ENCODE measurements around the gene CLTC. TPM values are rescaled to one million over a fixed set of nuclear protein-coding genes. Genes with fewer than 3 reads are reported as not detected.

The CLTC gene
- total and polyA plus RNA-seq, 10 of the 15 experiments (the other 5 are each of a cell fraction or from before 2014, with no cell fraction given), result 77.5 to 188 (median 129) TPM

- TF ChIP-seq SMC3 (IDR thresholded peaks at IDR 0.05; ENCODE audit: borderline replicate concordance, low read length) (no peak), NRF1 (conservative IDR thresholded peaks at IDR 0.05; ENCODE audit: low read depth, low read length) (no peak), GATAD2B (conservative IDR thresholded peaks at IDR 0.05; ENCODE audit: low read depth) (no peak), SMAD5 (IDR thresholded peaks at IDR 0.05; ENCODE audit: low read depth) (no peak), NFXL1 (IDR thresholded peaks at IDR 0.05; ENCODE audit: borderline replicate concordance) (no peak), ZSCAN29 (IDR thresholded peaks at IDR 0.05) (no peak), SKIL (IDR thresholded peaks at IDR 0.05; ENCODE audit: low read depth, poor library complexity, severe bottlenecking) (peak; percentile 57), ZBED1 (IDR thresholded peaks at IDR 0.05; ENCODE audit: borderline replicate concordance) (no peak), CHD4 (IDR thresholded peaks at IDR 0.05) (no peak), BHLHE40 (IDR thresholded peaks at IDR 0.05; ENCODE audit: borderline replicate concordance in 1 of 2, low read depth in 2 of 2, low read length in 1 of 2) (no peak), RUNX3 (IDR thresholded peaks at IDR 0.05; ENCODE audit: low read length) (peak; percentile 93), SIN3A (IDR thresholded peaks at IDR 0.05; ENCODE audit: low read depth, low read length) (no peak), ZNF274 (IDR thresholded peaks at IDR 0.05; ENCODE audit: insufficient read depth, insufficient read length) (no peak), KDM1A (IDR thresholded peaks at IDR 0.05; ENCODE audit: borderline replicate concordance) (no peak), HDGF (IDR thresholded peaks at IDR 0.05) (no peak), USF2 (IDR thresholded peaks at IDR 0.05; ENCODE audit: borderline replicate concordance, low read depth, low read length) (no peak), MYB (IDR thresholded peaks at IDR 0.05; ENCODE audit: borderline replicate concordance, low read depth, low read length) (no peak), GABPA (IDR thresholded peaks at IDR 0.05; ENCODE audit: low read depth) (0 out of 2 replicates have a peak, but pooled peaks have one; percentile 28), ATF2 (IDR thresholded peaks at IDR 0.05; ENCODE audit: low read length) (peak; percentile 37; the same call in 1 of the 2 replicates), BMI1 (IDR thresholded peaks at IDR 0.05; ENCODE audit: borderline replicate concordance) (peak; percentile 36; the same call in 1 of the 2 replicates), TCF3 (IDR thresholded peaks at IDR 0.05; ENCODE audit: borderline replicate concordance, insufficient read depth, low read depth, low read length) (0 out of 2 replicates have a peak, but pooled peaks have one; percentile 16), POU2F2 (IDR thresholded peaks at IDR 0.05; ENCODE audit: borderline replicate concordance, low read depth, low read length) (no peak), SRF (IDR thresholded peaks at IDR 0.05; ENCODE audit: low read depth in 2 of 2, low read length in 2 of 2) (no peak), FOS (IDR thresholded peaks at IDR 0.05; ENCODE audit: borderline replicate concordance, extremely low read depth, insufficient read length) (no peak)
These were observed 18.6 kb upstream of the CLTC start (continued) for GRCh38 chr17:59601130-59601529.
